ENCODE data around the gene CELA3B. TPM values are rescaled to one million over a fixed set of nuclear protein-coding genes. Genes with fewer than 3 reads are reported as not detected.
"Not testable (repeated sequence)": the region's sequence is repeated elsewhere in the genome, so short reads cannot be mapped to it uniquely, and the experiment has no call there.

Gene CELA3B
- total RNA-seq, 4 donors from 2014 or later, result not detected

DNA sequence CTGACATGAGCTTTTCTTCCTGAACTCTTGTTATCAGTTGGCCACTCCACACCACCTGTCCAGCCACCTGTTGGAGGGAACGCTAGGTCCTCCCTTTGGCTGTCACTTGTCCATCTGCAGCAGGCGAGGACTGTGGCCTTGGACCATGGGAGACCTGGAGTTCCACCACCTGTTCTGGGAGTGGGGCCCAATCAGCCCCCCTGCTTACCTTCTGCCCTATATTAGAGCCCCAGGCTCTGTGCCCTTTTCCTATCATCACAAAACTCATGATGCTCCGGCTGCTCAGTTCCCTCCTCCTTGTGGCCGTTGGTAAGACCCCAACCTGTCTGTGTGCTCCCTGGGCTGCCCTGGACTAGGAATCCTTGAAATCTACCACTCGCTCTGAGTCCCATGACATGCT lies 24.6 kb downstream of the CELA3B start, which contains the start of gene CELA3A:
Gene CELA3A, plus strand, starts transcription at position 249 of the 400 bp plus-strand sequence. Its CDS starts 18 bp downstream, at position 267.
- Histone ChIP-seq H3K4me3 (no peak within 1 kb of the TSS), H3K9me3 (no peaks in the 10 kb centered on the region), H3K36me3 (no peaks in the 10 kb centered on the region), H3K27ac (no peak within 1 kb of the TSS), H3K4me1 (peaks cover 4% of the 10 kb centered on the region), H3K27me3 (no peaks in the 10 kb centered on the region)
- TF ChIP-seq, protein P1, sequence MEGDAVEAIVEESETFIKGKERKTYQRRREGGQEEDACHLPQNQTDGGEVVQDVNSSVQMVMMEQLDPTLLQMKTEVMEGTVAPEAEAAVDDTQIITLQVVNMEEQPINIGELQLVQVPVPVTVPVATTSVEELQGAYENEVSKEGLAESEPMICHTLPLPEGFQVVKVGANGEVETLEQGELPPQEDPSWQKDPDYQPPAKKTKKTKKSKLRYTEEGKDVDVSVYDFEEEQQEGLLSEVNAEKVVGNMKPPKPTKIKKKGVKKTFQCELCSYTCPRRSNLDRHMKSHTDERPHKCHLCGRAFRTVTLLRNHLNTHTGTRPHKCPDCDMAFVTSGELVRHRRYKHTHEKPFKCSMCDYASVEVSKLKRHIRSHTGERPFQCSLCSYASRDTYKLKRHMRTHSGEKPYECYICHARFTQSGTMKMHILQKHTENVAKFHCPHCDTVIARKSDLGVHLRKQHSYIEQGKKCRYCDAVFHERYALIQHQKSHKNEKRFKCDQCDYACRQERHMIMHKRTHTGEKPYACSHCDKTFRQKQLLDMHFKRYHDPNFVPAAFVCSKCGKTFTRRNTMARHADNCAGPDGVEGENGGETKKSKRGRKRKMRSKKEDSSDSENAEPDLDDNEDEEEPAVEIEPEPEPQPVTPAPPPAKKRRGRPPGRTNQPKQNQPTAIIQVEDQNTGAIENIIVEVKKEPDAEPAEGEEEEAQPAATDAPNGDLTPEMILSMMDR (IDR thresholded peaks at IDR 0.05), result no peak
- 75% methylated on average over 3 of the region's 5 CpGs for WGBS
- DNase-seq (ENCODE audit: low spot score in 2 of 2), result peak in 1 of 2 donors; percentile 16

DNA sequence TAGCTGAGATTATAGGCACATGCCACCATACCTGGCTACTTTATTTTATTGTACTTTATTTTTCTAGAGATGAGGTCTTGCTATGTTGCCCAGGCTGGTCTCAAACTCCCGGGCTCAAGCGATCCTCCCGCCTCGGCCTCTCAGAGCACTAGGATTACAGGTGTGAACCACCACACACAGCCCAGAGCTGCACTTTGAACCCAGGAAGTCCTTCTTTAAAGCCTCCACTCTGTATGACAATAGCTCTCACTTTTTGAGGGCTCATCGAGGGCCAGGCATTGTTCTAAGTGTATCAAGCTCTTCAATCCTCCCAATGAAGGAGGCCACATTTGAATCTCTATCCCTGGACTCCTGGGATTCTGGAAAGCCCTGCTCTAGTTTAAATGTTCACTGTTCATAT lies 25.6 kb downstream of the CELA3B start:
- not testable (repeated sequence) for H3K27ac ChIP-seq, H3K9me3 ChIP-seq, H3K4me1 ChIP-seq, H3K36me3 ChIP-seq, H3K4me3 ChIP-seq, H3K27me3 ChIP-seq
- WGBS, result 55% methylated on average over 1 of the region's 5 CpGs
- DNase-seq (ENCODE audit: low spot score in 2 of 2), result peak in 1 of 2 donors; percentile 25

DNA sequence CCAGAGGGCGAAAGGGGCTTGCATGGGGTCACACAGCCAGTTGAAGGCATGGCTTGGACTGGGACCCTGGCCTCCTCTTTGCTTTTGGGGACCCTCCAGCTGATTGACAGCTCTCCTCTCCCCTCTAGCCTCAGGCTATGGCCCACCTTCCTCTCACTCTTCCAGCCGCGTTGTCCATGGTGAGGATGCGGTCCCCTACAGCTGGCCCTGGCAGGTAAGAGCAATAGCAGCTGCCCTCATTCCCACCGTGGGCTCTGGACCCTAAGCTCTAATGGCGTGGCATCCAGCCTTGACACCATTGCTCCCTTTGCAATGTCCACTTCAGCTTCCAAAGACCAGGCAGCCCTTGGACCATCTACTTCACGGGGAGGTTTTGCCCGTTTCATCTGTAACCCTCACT lies 26.1 kb downstream of the CELA3B start:
- WGBS, result 92% methylated on average over 7 of the region's 8 CpGs
- H3K9me3 ChIP-seq, H3K36me3 ChIP-seq, H3K4me3 ChIP-seq, H3K4me1 ChIP-seq, H3K27me3 ChIP-seq, H3K27ac ChIP-seq: not testable (repeated sequence)
- peak in 1 of 2 donors; percentile 16 for DNase-seq (ENCODE audit: low spot score in 2 of 2)

DNA sequence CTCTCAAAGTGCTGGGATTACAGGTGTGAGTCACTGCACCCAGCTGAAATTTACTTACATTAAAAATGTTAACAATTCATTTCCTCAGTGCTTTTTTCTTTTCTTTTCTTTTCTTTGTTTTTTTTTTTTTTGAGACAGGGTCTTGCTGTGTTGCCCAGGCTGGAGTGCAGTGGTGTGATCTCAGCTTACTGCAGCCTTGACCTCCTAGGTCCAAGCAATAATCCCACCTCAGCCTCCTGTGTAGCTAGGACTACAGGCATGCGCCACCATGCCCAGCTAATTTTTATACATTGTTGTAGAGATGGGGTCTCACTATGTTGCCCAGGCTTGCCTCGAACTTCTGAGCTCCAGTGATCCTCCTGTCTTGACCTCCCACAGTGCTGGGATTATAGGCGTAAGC lies 27.1 kb downstream of the CELA3B start:
- H3K9me3 ChIP-seq, H3K27me3 ChIP-seq, H3K36me3 ChIP-seq, H3K4me3 ChIP-seq, H3K27ac ChIP-seq, H3K4me1 ChIP-seq: not testable (repeated sequence)
- peak in 1 of 2 donors; percentile 2 for DNase-seq (ENCODE audit: low spot score in 2 of 2)
- 80% methylated on average over 2 of the region's 3 CpGs for WGBS

DNA sequence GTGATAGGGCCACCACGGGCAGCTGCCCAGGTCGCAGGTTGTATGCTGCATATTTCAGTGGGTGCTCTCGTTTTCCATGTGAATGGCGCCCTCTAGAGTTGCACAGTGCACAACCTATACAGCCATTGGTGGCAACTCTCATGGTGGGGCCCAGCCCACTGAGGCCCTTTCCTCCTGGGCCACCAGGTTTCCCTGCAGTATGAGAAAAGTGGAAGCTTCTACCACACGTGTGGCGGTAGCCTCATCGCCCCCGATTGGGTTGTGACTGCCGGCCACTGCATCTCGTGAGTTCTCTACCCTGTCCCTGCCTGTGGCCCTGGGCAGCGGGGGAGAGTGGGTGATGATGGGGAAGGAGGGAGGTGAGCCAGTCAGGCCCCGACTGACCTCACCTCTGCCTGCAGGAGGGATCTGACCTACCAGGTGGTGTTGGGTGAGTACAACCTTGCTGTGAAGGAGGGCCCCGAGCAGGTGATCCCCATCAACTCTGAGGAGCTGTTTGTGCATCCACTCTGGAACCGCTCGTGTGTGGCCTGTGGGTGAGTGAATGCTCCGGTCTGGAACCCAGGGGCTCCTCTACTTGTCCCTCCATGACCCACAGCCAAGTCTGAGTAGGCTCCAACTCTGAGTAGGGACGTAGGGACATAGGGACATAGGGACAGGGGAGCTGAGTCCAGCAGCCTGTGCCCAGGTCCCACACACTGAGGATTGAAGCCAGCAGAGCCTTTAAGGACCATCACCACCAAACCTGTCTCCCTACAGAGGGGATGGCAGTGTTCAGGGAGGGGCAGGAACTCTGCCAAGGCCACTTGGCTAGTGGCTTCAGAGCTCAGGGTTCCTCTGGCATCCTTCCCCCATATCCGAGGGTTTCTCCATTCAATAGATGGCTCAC lies 28.7 kb downstream of the CELA3B start:
- not testable (repeated sequence) for H3K9me3 ChIP-seq, H3K27ac ChIP-seq, H3K27me3 ChIP-seq, H3K4me1 ChIP-seq, H3K36me3 ChIP-seq, H3K4me3 ChIP-seq
- peak in 1 of 2 donors; percentile 51 for DNase-seq (ENCODE audit: low spot score in 2 of 2)
- TF ChIP-seq, protein P1 (IDR thresholded peaks at IDR 0.05), result peak in 1 of 2 donors; percentile 16
- WGBS, result 69% methylated on average over 14 of the region's 18 CpGs

DNA sequence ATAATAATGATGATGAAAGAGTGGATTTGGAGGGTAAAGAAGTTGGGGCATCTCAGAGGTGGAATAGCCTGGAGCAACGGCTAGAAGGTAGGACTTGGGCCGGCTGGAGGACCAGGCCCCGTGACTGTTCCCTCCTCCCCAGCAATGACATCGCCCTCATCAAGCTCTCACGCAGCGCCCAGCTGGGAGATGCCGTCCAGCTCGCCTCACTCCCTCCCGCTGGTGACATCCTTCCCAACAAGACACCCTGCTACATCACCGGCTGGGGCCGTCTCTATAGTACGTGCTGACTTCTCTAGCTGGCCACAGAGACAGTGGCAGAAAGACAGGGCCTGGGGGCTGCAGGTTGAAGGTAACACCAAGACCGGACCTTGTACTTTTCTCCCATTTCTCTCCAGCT lies 29.9 kb downstream of the CELA3B start:
- not testable (repeated sequence) for H3K4me1 ChIP-seq, H3K36me3 ChIP-seq, H3K27ac ChIP-seq, H3K9me3 ChIP-seq, H3K27me3 ChIP-seq, H3K4me3 ChIP-seq
- WGBS, result 85% methylated on average over 13 of the region's 13 CpGs
- peak in 1 of 2 donors; percentile 39 for DNase-seq (ENCODE audit: low spot score in 2 of 2)

DNA sequence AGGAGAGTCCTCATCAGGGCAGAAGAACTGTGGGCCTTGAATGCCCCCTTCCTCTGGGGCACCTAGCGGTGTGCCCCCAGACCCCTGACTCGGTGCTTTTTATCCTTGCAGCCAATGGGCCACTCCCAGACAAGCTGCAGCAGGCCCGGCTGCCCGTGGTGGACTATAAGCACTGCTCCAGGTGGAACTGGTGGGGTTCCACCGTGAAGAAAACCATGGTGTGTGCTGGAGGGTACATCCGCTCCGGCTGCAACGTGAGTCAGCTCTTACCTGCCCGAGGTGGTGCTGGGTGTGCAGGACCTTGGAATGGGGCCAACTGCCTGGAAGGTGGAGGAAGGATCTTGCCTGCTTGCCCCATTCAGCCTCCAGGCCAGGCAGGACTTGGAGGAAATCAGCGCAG lies 30.4 kb downstream of the CELA3B start:
- H3K36me3 ChIP-seq, H3K4me1 ChIP-seq, H3K4me3 ChIP-seq, H3K27ac ChIP-seq, H3K27me3 ChIP-seq, H3K9me3 ChIP-seq: not testable (repeated sequence)
- 47% methylated on average over 6 of the region's 10 CpGs for WGBS
- peak in 1 of 2 donors; percentile 37 for DNase-seq (ENCODE audit: low spot score in 2 of 2)

DNA sequence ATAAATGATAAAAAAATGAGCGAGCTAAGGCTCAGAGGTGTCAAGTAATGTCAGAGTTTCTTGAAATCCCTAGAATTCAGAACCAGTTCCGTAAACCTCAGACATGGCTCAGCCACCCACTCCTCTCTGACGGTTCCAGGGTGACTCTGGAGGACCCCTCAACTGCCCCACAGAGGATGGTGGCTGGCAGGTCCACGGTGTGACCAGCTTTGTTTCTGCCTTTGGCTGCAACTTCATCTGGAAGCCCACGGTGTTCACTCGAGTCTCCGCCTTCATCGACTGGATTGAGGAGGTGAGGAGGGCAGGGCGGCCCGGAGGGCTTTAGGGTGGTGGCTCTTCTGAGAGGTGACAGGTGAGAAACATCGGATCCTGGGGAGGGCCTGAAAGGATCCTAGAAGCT lies 32.7 kb downstream of the CELA3B start:
- not testable (repeated sequence) for H3K27me3 ChIP-seq, H3K36me3 ChIP-seq, H3K9me3 ChIP-seq, H3K27ac ChIP-seq, H3K4me3 ChIP-seq, H3K4me1 ChIP-seq
- WGBS, result 71% methylated on average over 9 of the region's 11 CpGs
- peak in 1 of 2 donors; percentile 6 for DNase-seq (ENCODE audit: low spot score in 2 of 2)

DNA sequence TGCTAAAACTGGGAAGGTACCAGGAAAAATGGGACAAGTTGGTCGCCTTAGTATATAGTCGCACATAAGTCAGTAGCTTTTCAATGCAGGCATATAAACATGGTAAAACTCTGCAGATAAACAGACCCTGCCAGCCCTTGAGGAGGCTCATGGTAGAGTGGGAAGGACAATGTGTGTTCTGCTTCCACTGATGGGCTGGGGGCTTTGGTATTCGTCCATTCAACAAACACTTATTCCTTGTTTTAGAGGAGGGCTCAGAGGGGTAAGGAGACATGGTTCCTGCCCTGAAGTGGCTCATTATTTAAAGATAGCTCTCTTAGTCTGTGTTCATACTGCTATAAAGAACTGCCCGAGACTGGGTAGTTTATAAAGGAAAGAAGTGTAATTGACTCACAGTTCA lies 35.9 kb downstream of the CELA3B start:
- H3K4me1 ChIP-seq; DNase-seq (ENCODE audit: low spot score in 2 of 2); H3K4me3 ChIP-seq; H3K27ac ChIP-seq; H3K36me3 ChIP-seq; H3K27me3 ChIP-seq; H3K9me3 ChIP-seq: not testable (repeated sequence)
- WGBS, result 65% methylated on average over 4 of the region's 4 CpGs

DNA sequence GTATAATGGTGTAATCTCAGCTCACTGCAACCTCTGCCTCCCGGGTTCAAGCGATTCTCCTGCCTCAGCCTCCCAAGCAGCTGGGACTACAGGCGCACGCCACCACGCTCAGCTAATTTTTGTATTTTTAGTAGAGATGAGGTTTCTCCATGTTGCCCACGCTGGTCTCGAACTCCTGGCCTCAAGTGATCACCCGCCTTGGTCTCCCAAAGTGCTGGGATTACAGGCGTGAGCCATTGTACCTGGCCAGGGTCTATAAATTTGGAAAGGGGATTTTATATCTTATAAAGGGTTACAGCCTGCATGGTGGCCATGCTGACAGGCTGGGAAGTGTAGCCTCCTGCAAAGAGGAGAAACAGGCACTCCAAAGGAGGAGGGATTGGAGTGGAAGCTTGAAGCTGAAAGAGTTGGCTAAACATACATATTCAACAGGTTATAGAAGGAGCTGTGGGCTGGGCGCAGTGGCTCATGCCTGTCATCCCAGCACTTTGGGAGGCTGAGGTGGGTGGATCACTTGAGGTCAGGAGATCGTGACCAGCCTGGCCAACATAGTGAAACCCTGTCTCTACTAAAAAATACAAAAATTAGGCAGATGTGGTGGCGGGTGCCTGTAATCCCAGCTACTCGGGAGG lies 37.9 kb downstream of the CELA3B start:
- H3K27me3 ChIP-seq; H3K4me1 ChIP-seq; H3K4me3 ChIP-seq; H3K27ac ChIP-seq; DNase-seq (ENCODE audit: low spot score in 2 of 2); H3K36me3 ChIP-seq; H3K9me3 ChIP-seq: not testable (repeated sequence)
- WGBS, result 88% methylated on average over 13 of the region's 13 CpGs

Data from suprapubic skin (tissue), 4 donors.